ENCODE measurements around the gene MEIS2.

- TF ChIP-seq CTCF (IDR thresholded peaks at IDR 0.05) = no peak
- TF ChIP-seq POLR2A (IDR thresholded peaks at IDR 0.05) = no peak
Observed at GRCh38 chr15:36970522-36970921, 129.8 kb downstream of the MEIS2 start.

Measured in adrenal gland (tissue), 5 donors.